WTC11 (cell line): ENCODE data around the gene BACH2. TPM values are rescaled to one million over a fixed set of nuclear protein-coding genes. Genes with fewer than 3 reads are reported as not detected.

Source experiments
- ATAC-seq: fragments of 200-7000 bp; cut with Tn5 transposase; 2 replicates; pipeline ENCODE4 v1.10.0; 2021; ENCODE audit warnings: mild to moderate bottlenecking, moderate library complexity
- CTCF ChIA-PET: fragments of 300-600 bp; sonication (Branson Sonifier 250); formaldehyde crosslinking; loops from one replicate; lab custom pipeline; 2021; ENCODE audit warnings: antibody characterized with exemption; lab: Charles Lee
- POLR2A ChIA-PET: fragments of 350-600 bp; sonication (Branson Sonifier 250); formaldehyde crosslinking; loops from one replicate; lab custom pipeline; 2021; ENCODE audit warnings: antibody characterized with exemption; lab: Charles Lee
- DNase-seq: peaks from one replicate; pipeline ENCODE4 v3.0.0; 2021; ENCODE audit warnings: low spot score
- H3K27ac Mint-ChIP-seq: 2 replicates; pipeline ENCODE4 v1.8.0; 2021; ENCODE audit warnings: mixed read lengths
- H3K27me3 Mint-ChIP-seq: 2 replicates; pipeline ENCODE4 v1.8.0; 2021; ENCODE audit warnings: low read depth, mild to moderate bottlenecking, moderate library complexity, mixed read lengths
- H3K36me3 Mint-ChIP-seq: 2 replicates; pipeline ENCODE4 v1.8.0; 2021; ENCODE audit warnings: mixed read lengths
- H3K4me1 Mint-ChIP-seq: 2 replicates; pipeline ENCODE4 v1.8.0; 2022; ENCODE audit warnings: mixed read lengths
- H3K4me3 Mint-ChIP-seq: 2 replicates; pipeline ENCODE4 v1.8.0; 2021; ENCODE audit warnings: mild to moderate bottlenecking, moderate library complexity, mixed read lengths
- H3K9me3 Mint-ChIP-seq: 2 replicates; pipeline ENCODE4 v1.8.0; 2021; ENCODE audit warnings: mixed read lengths
- ATF6 ChIP-seq: sonication (generic); formaldehyde crosslinking; IDR thresholded peaks from 2 replicates; pipeline ENCODE4 v1.8.1; 2023; ENCODE audit warnings: mild to moderate bottlenecking, missing genetic modification reagents
- ERG ChIP-seq: fragments of 250-450 bp; sonication (Bioruptor Pico); IDR thresholded peaks from 2 replicates; pipeline ENCODE4 v1.8.0; 2021; ENCODE audit warnings: mild to moderate bottlenecking
- ESRRA ChIP-seq: sonication (generic); formaldehyde crosslinking; IDR thresholded peaks from 2 replicates; pipeline ENCODE4 v1.8.1; 2022; ENCODE audit warnings: mild to moderate bottlenecking, missing genetic modification reagents, borderline replicate concordance
- GABPB1 ChIP-seq: sonication (generic); formaldehyde crosslinking; IDR thresholded peaks from 2 replicates; pipeline ENCODE4 v1.8.1; 2023; ENCODE audit warnings: mild to moderate bottlenecking, missing genetic modification reagents
- HMGXB4 ChIP-seq: sonication (generic); formaldehyde crosslinking; IDR thresholded peaks from 2 replicates; pipeline ENCODE4 v1.8.1; 2023; ENCODE audit warnings: mild to moderate bottlenecking, moderate library complexity, missing genetic modification reagents
- PRDM15 ChIP-seq: sonication (generic); formaldehyde crosslinking; IDR thresholded peaks from 2 replicates; pipeline ENCODE4 v1.8.0; 2022; ENCODE audit warnings: missing genetic modification reagents
- SMAD3 ChIP-seq: sonication (generic); formaldehyde crosslinking; IDR thresholded peaks from 2 replicates; pipeline ENCODE4 v1.8.0; 2022; ENCODE audit warnings: missing genetic modification reagents, mild to moderate bottlenecking, borderline replicate concordance
- SP1 ChIP-seq: sonication (generic); formaldehyde crosslinking; conservative IDR thresholded peaks from 2 replicates; pipeline ENCODE4 v1.8.1; 2022; ENCODE audit warnings: missing genetic modification reagents
- TCF7 ChIP-seq: sonication (generic); formaldehyde crosslinking; IDR thresholded peaks from 2 replicates; pipeline ENCODE4 v1.8.0; 2022; ENCODE audit warnings: mild to moderate bottlenecking, low read depth, missing genetic modification reagents, moderate library complexity
- TEAD1 ChIP-seq: sonication (generic); formaldehyde crosslinking; IDR thresholded peaks from 2 replicates; pipeline ENCODE4 v1.8.0; 2022; ENCODE audit warnings: mild to moderate bottlenecking, missing genetic modification reagents
- USF2 ChIP-seq: sonication (generic); formaldehyde crosslinking; IDR thresholded peaks from 2 replicates; pipeline ENCODE4 v1.8.1; 2023; ENCODE audit warnings: mild to moderate bottlenecking, missing genetic modification reagents, moderate library complexity
- ZNF219 ChIP-seq: sonication (generic); formaldehyde crosslinking; IDR thresholded peaks from 2 replicates; pipeline ENCODE4 v1.8.0; 2023; ENCODE audit warnings: missing genetic modification reagents, mild to moderate bottlenecking, borderline replicate concordance
- ZNF425 ChIP-seq: fragments of 250-450 bp; sonication (Bioruptor Pico); conservative IDR thresholded peaks from 2 replicates; pipeline ENCODE4 v1.9.0; 2021; ENCODE audit warnings: mild to moderate bottlenecking
- ZSCAN18 ChIP-seq: fragments of 250-450 bp; sonication (Bioruptor Pico); IDR thresholded peaks from 2 replicates; pipeline ENCODE4 v2.1.2; 2022; ENCODE audit warnings: mild to moderate bottlenecking, moderate library complexity
- total RNA-seq: library from RNA; stranded (reverse); gene quantifications from 3 replicates; pipeline ENCODE4 v1.2.3, GENCODE V29; 2021

BACH2 gene
- total RNA-seq, 1 experiment from 2014 or later, result 5.9 TPM

GRCh38 chr6:90237350-90237990 is 59.2 kb downstream of the BACH2 start:
- no peak overlapping the region for H3K27ac Mint-ChIP-seq
- ChIA-PET CTCF (no interaction called here), POLR2A (no interaction called here)
- H3K4me1 Mint-ChIP-seq, result peaks cover 4% of the 10 kb centered on the region
- H3K9me3 Mint-ChIP-seq, result peaks cover 5% of the 10 kb centered on the region; the same call in 1 of the 2 replicates
- no peaks in the 10 kb centered on the region for H3K27me3 Mint-ChIP-seq
- H3K4me3 Mint-ChIP-seq, result no peak overlapping the region
- no peak for ATAC-seq
- no peaks in the 10 kb centered on the region for H3K36me3 Mint-ChIP-seq
- DNase-seq, result no peak
- TF ChIP-seq PRDM15, result no peak

- POLR2A ChIA-PET, result no interaction called here
- no peaks in the 10 kb centered on the region for H3K9me3 Mint-ChIP-seq
- H3K27ac Mint-ChIP-seq, result no peak overlapping the region
- H3K36me3 Mint-ChIP-seq, result no peaks in the 10 kb centered on the region
- ATAC-seq (no peak), DNase-seq (no peak)
- peaks cover 7% of the 10 kb centered on the region for H3K4me1 Mint-ChIP-seq
- CTCF ChIA-PET, result no interaction called here
- no peak overlapping the region for H3K4me3 Mint-ChIP-seq
- H3K27me3 Mint-ChIP-seq, result no peaks in the 10 kb centered on the region
- TF ChIP-seq HMGXB4 (CRISPR knock-in tag) (no peak), ESRRA (CRISPR knock-in tag) (no peak), ATF6 (CRISPR knock-in tag) (no peak), ZSCAN18 (CRISPR knock-in tag) (no peak), GABPB1 (no peak), TEAD1 (CRISPR knock-in tag) (no peak), TCF7 (CRISPR knock-in tag) (no peak), PRDM15 (no peak), ZNF425 (CRISPR knock-in tag) (no peak), SP1 (no peak), ZNF219 (no peak), SMAD3 (CRISPR knock-in tag) (no peak), ERG (CRISPR knock-in tag) (no peak), USF2 (CRISPR knock-in tag) (no peak)
Observed at GRCh38 chr6:90233994-90234393, 62.6 kb downstream of the BACH2 start.
